ENCODE measurements around the gene MON2. TPM values are rescaled to one million over a fixed set of nuclear protein-coding genes. Genes with fewer than 3 reads are reported as not detected.

MON2 gene
- total and polyA plus RNA-seq, 2 of the 13 experiments (the other 11 are each of a cell fraction or from before 2014, with no cell fraction given), result 10.5 to 24.8 TPM

GRCh38 chr12:62469704-62470103 lies 3.1 kb downstream of the MON2 start:
- Histone ChIP-seq H4K20me1 (ENCODE audit: insufficient read depth, low read length) (peaks cover 4% of the 10 kb centered on the region; the same call in 1 of the 2 replicates), H3K4me1 (ENCODE audit: insufficient read depth, low read length) (peaks cover 19% of the 10 kb centered on the region), H3K27ac (ENCODE audit: extremely low read length, insufficient read depth, low read length) (no peak overlapping the region), H3K9ac (ENCODE audit: insufficient read depth, low read depth, low read length) (no peak overlapping the region), H2AFZ (ENCODE audit: low read length) (no peak overlapping the region), H3K4me3 (replicated peaks in 1 of 3; ENCODE audit: insufficient read depth in 1 of 3, low read depth in 2 of 3, low read length in 3 of 3) (peak overlapping the region in 1 of 3 experiments; percentile 81; a peak in 2 of 6 replicates), H3K36me3 (replicated peaks in 1 of 2; ENCODE audit: control insufficient read depth in 1 of 2, insufficient read depth in 2 of 2, low read length in 2 of 2) (peaks cover 0 to 10% of the 10 kb centered on the region in 2 experiments; a peak in 1 of 5 replicates), H3K4me2 (ENCODE audit: low read depth, low read length) (peak overlapping the region; percentile 81; the same call in 1 of the 2 replicates), H3K9me3 (ENCODE audit: low read length) (no peaks in the 10 kb centered on the region), H3K79me2 (ENCODE audit: insufficient read depth, low read length) (peaks cover 59% of the 10 kb centered on the region), H3K27me3 (ENCODE audit: control insufficient read depth in 1 of 2, insufficient read depth in 2 of 2, low read length in 2 of 2) (no peaks in the 10 kb centered on the region; a peak in 1 of 5 replicates)
- no TSS peak for BruUV-seq (replicated peaks)
- in situ Hi-C loops (cut with HindIII; ENCODE audit: extremely low pct_ligation_motif_present, low pct_unique_long_range_greater_than_20kb) (no loop called here), intact Hi-C loops (cut with micrococcal nuclease; ENCODE audit: unreplicated experiment) (loop anchor here (5.0 kb wide), 1 partner anchor 207 kb away; the partner anchor contains the start of gene USP15)
- ATAC-seq (no peak), FAIRE-seq (no peak), DNase-seq (ENCODE audit: low spot score) (no peak)
- WGBS (ENCODE audit: low lambda C conversion rate), result 100% methylated on average over 2 of the region's 2 CpGs
- ChIA-PET POLR2A (no interaction called here), CTCF (ENCODE audit: low intra/inter-chr PET ratio, low total read pairs) (no interaction called here)
- TF ChIP-seq ZKSCAN1 (IDR thresholded peaks at IDR 0.05; ENCODE audit: low read length) (no peak), AGO2 (optimal IDR thresholded peaks at IDR 0.05; ENCODE audit: low read depth, low read length) (no peak), ZBTB7B (CRISPR knock-in tag; IDR thresholded peaks at IDR 0.05) (no peak)

GRCh38 chr12:62471734-62472133 lies 5.1 kb downstream of the MON2 start:
- no peak overlapping the region for H2AFZ ChIP-seq (ENCODE audit: low read length)
- no peak overlapping the region for H3K4me2 ChIP-seq (ENCODE audit: low read depth, low read length)
- peaks cover 62% of the 10 kb centered on the region for H3K79me2 ChIP-seq (ENCODE audit: insufficient read depth, low read length)
- H3K27me3 ChIP-seq (ENCODE audit: control insufficient read depth in 1 of 2, insufficient read depth in 2 of 2, low read length in 2 of 2), result no peaks in the 10 kb centered on the region; a peak in 1 of 5 replicates
- H3K4me1 ChIP-seq (ENCODE audit: insufficient read depth, low read length), result peaks cover 13% of the 10 kb centered on the region
- ATAC-seq (no peak), FAIRE-seq (no peak), DNase-seq (ENCODE audit: low spot score) (no peak)
- no TSS peak for BruUV-seq (replicated peaks)
- intact Hi-C loops (cut with micrococcal nuclease; ENCODE audit: unreplicated experiment) (no loop called here), in situ Hi-C loops (cut with HindIII; ENCODE audit: extremely low pct_ligation_motif_present, low pct_unique_long_range_greater_than_20kb) (no loop called here)
- CTCF ChIA-PET (ENCODE audit: low intra/inter-chr PET ratio, low total read pairs), result no interaction called here
- POLR2A ChIA-PET, result no interaction called here
- H3K9me3 ChIP-seq (ENCODE audit: low read length), result no peaks in the 10 kb centered on the region
- H3K36me3 ChIP-seq (replicated peaks in 1 of 2; ENCODE audit: control insufficient read depth in 1 of 2, insufficient read depth in 2 of 2, low read length in 2 of 2), result peaks cover 0 to 11% of the 10 kb centered on the region in 2 experiments; a peak in 1 of 5 replicates
- H4K20me1 ChIP-seq (ENCODE audit: insufficient read depth, low read length), result peaks cover 4% of the 10 kb centered on the region; the same call in 1 of the 2 replicates
- H3K9ac ChIP-seq (ENCODE audit: insufficient read depth, low read depth, low read length), result no peak overlapping the region
- no peak for TF ChIP-seq ZBTB26 (CRISPR knock-in tag; IDR thresholded peaks at IDR 0.05; ENCODE audit: borderline replicate concordance)
- no peak for TF ChIP-seq RBM39 (IDR thresholded peaks at IDR 0.05; ENCODE audit: low read depth, low read length, poor library complexity, severe bottlenecking)
- TF ChIP-seq ZNF761 (CRISPR knock-in tag; conservative IDR thresholded peaks at IDR 0.05), result no peak
- no peak for TF ChIP-seq ZNF17 (CRISPR knock-in tag; IDR thresholded peaks at IDR 0.05)
- TF ChIP-seq ZSCAN5A (CRISPR knock-in tag; IDR thresholded peaks at IDR 0.05; ENCODE audit: borderline replicate concordance), result no peak
- TF ChIP-seq ZNF737 (CRISPR knock-in tag; IDR thresholded peaks at IDR 0.05; ENCODE audit: borderline replicate concordance), result no peak
- no peak overlapping the region for H3K4me3 ChIP-seq (replicated peaks in 1 of 3; ENCODE audit: insufficient read depth in 1 of 3, low read depth in 2 of 3, low read length in 3 of 3)
- H3K27ac ChIP-seq (ENCODE audit: extremely low read length, insufficient read depth, low read length), result no peak overlapping the region
- 93% methylated on average over 4 of the region's 4 CpGs for WGBS (ENCODE audit: low lambda C conversion rate)
